SK-N-SH (cell line): ENCODE data around the gene FBLIM1. TPM values are rescaled to one million over a fixed set of nuclear protein-coding genes. Genes with fewer than 3 reads are reported as not detected.

Source experiments
- CTCF ChIA-PET: fragments of 300-600, 350-600 bp; formaldehyde crosslinking; extraction: SDS; loops from one replicate; lab custom pipeline; 2021; lab: Yijun Ruan, JAX
- POLR2A ChIA-PET: fragments of 350-600 bp; sonication (Branson Sonifier 250); formaldehyde crosslinking; extraction: SDS; loops from one replicate; lab custom pipeline; 2020; ENCODE audit warnings: antibody characterized with exemption, inconsistent platforms; lab: Yijun Ruan, JAX
- DNase-seq: peaks from one replicate; pipeline ENCODE4 v3.0.0; 2012
- H2AFZ ChIP-seq: fragments of 200-600 bp; sonication (generic); 2 replicates; pipeline ENCODE4 v1.8.1; 2016; ENCODE audit warnings: antibody characterized with exemption, mild to moderate bottlenecking, low read depth
- H3F3A ChIP-seq: fragments of 200-600 bp; sonication (generic); replicated peaks from 2 replicates; pipeline ENCODE3; 2016; ENCODE audit warnings: antibody characterized with exemption, mild to moderate bottlenecking; ENCODE audit not compliant: insufficient read depth
- H3K27ac ChIP-seq, 2 experiments: fragments of 200-500 bp in 1 of 2; fragments of 200-600 bp in 1 of 2; sonication (Bioruptor generic) in 1 of 2; sonication (generic), shearing (Covaris generic) in 1 of 2; 2 replicates each; pipeline versions ENCODE4 v1.5.1 to v1.6.1; 2014 to 2016; ENCODE audit warnings: low read depth in 2 of 2, inconsistent platforms in 1 of 2, low read length in 1 of 2, mild to moderate bottlenecking in 1 of 2, mixed read lengths in 1 of 2
- H3K27me3 ChIP-seq: fragments of 200-600 bp; sonication (generic), shearing (Covaris generic); 2 replicates; pipeline ENCODE4 v1.6.1; 2016; ENCODE audit warnings: mixed run types; ENCODE audit not compliant: insufficient read depth
- H3K36me3 ChIP-seq, 2 experiments: fragments of 200-500 bp in 1 of 2; fragments of 200-600 bp in 1 of 2; sonication (Bioruptor generic) in 1 of 2; sonication (generic) in 1 of 2; replicated peaks in 1 of 2; 2 replicates each; pipeline versions ENCODE3 to v1.5.1; 2014 to 2016; ENCODE audit warnings: low read length in 1 of 2, mild to moderate bottlenecking in 1 of 2; ENCODE audit not compliant: insufficient read depth in 2 of 2, control insufficient read depth in 1 of 2
- H3K4me1 ChIP-seq, 2 experiments: fragments of 200-500 bp in 1 of 2; fragments of 200-600 bp in 1 of 2; sonication (Bioruptor generic) in 1 of 2; sonication (generic), shearing (Covaris generic) in 1 of 2; 2 replicates each; pipeline versions ENCODE4 v1.5.1 to v1.6.1; 2014 to 2016; ENCODE audit warnings: low read depth in 1 of 2, low read length in 1 of 2, mixed run types in 1 of 2; ENCODE audit not compliant: insufficient read depth in 2 of 2, control insufficient read depth in 1 of 2
- H3K4me2 ChIP-seq: fragments of 200-600 bp; sonication (generic), shearing (Covaris generic); 2 replicates; pipeline ENCODE4 v1.6.1; 2017; ENCODE audit warnings: mixed run types
- H3K4me3 ChIP-seq, 2 experiments: fragments of 200-500 bp in 1 of 2; fragments of 200-600 bp in 1 of 2; sonication (Bioruptor generic) in 1 of 2; sonication (generic), shearing (Covaris generic) in 1 of 2; 2 replicates each; pipeline versions ENCODE4 v1.5.1 to v1.8.1; 2014 to 2016; ENCODE audit warnings: low read depth in 2 of 2, inconsistent platforms in 1 of 2, low read length in 1 of 2, mild to moderate bottlenecking in 1 of 2, mixed read lengths in 1 of 2, moderate library complexity in 1 of 2
- H3K79me2 ChIP-seq: fragments of 200-600 bp; sonication (generic); 2 replicates; pipeline ENCODE4 v1.8.1; 2017; ENCODE audit warnings: mild to moderate bottlenecking; ENCODE audit not compliant: insufficient read depth
- H3K9ac ChIP-seq: fragments of 200-600 bp; sonication (generic); 2 replicates; pipeline ENCODE4 v1.6.1; 2017; ENCODE audit warnings: mixed run types
- H3K9me2 ChIP-seq: fragments of 200-600 bp; sonication (generic); 2 replicates; pipeline ENCODE4 v1.6.1; 2017; ENCODE audit warnings: mixed run types
- H3K9me3 ChIP-seq: fragments of 200-600 bp; sonication (generic); 2 replicates; pipeline ENCODE4 v1.6.1; 2017; ENCODE audit warnings: mixed run types, mild to moderate bottlenecking, moderate library complexity
- H4K20me1 ChIP-seq: fragments of 200-600 bp; sonication (generic); 2 replicates; pipeline ENCODE4 v1.6.1; 2017; ENCODE audit warnings: mild to moderate bottlenecking, mixed run types; ENCODE audit not compliant: insufficient read depth
- CHD2 ChIP-seq: fragments of 150-350 bp; IDR thresholded peaks from 2 replicates; pipeline ENCODE4 v1.6.1; 2018; ENCODE audit warnings: low read length; ENCODE audit not compliant: partially characterized antibody
- ELF1 ChIP-seq: IDR thresholded peaks from 2 replicates; pipeline ENCODE4 v1.4.0; 2012
- EP300 ChIP-seq, 2 experiments: IDR thresholded peaks; 2 replicates each; pipeline versions ENCODE4 v1.4.0 to v1.6.1; 2012; ENCODE audit warnings: borderline replicate concordance in 1 of 2, low read depth in 1 of 2, low read length in 1 of 2
- FOSL2 ChIP-seq: IDR thresholded peaks from 2 replicates; pipeline ENCODE4 v1.4.0; 2012; ENCODE audit warnings: low read depth, mild to moderate bottlenecking, moderate library complexity, borderline replicate concordance
- FOXM1 ChIP-seq: IDR thresholded peaks from 2 replicates; pipeline ENCODE4 v1.4.0; 2012; ENCODE audit warnings: low read depth, mild to moderate bottlenecking
- NFIC ChIP-seq: IDR thresholded peaks from 2 replicates; pipeline ENCODE4 v1.4.0; 2012; ENCODE audit warnings: borderline replicate concordance
- RCOR1 ChIP-seq: fragments of 150-350 bp; IDR thresholded peaks from 2 replicates; pipeline ENCODE4 v1.6.1; 2017; ENCODE audit warnings: antibody characterized with exemption, low read length
- SIN3A ChIP-seq: IDR thresholded peaks from 2 replicates; pipeline ENCODE4 v1.6.1; 2012; ENCODE audit warnings: low read depth, mild to moderate bottlenecking, low read length, moderate library complexity, borderline replicate concordance
- WGBS: methylation state at CpG from one replicate; pipeline ENCODE4 v1.1.6; 2017; ENCODE audit warnings: low lambda C conversion rate; 5-methylcytosine and 5-hydroxymethylcytosine counted together
- polyA plus RNA-seq, 3 experiments: library from polyadenylated mRNA; depleted of rRNA; stranded (reverse); fragments of >200 nt; gene quantifications; 2 replicates each; pipeline ENCODE4 v1.2.3, GENCODE V29; 2012
- TF ChIP-seq, protein P1 (sequence below): IDR thresholded peaks from 2 replicates; pipeline ENCODE4; 2012
- TF ChIP-seq, protein P2 (sequence below): IDR thresholded peaks from 2 replicates; pipeline ENCODE4 v1.4.0; 2012; ENCODE audit warnings: low read depth

The FBLIM1 gene
- polyA plus RNA-seq, 1 of the 3 experiments (the other 2 are of a cell fraction), result 89.8 TPM

GRCh38 chr1:15747378-15747777 is 11.2 kb upstream of the FBLIM1 start:
- DNase-seq, result no peak
- Histone ChIP-seq H3K36me3 (no peaks in the 10 kb centered on the region), H2AFZ (no peak overlapping the region), H3K9me2 (no peaks in the 10 kb centered on the region), H3K27ac (no peak overlapping the region), H3K4me3 (no peak overlapping the region), H3K9me3 (no peaks in the 10 kb centered on the region), H4K20me1 (no peaks in the 10 kb centered on the region), H3K4me1 (peaks cover 10 to 24% of the 10 kb centered on the region in 2 experiments; a peak in 3 of 4 replicates), H3K9ac (no peak overlapping the region), H3K4me2 (no peak overlapping the region), H3K27me3 (no peaks in the 10 kb centered on the region), H3K79me2 (no peaks in the 10 kb centered on the region), H3F3A (peaks cover 5% of the 10 kb centered on the region)
- POLR2A ChIA-PET, result interaction anchor here (0.6 to 1.4 kb wide), 2 partner anchors 12 to 29 kb away, joined by 3 to 5 read pairs; no protein-coding TSS in a partner anchor
- TF ChIP-seq CHD2, result no peak
- CTCF ChIA-PET, result interaction anchor here (1.5 kb wide), 1 partner anchor 9 kb away, joined by 3 read pairs; no protein-coding TSS in a partner anchor
- WGBS, result 62% methylated on average over 5 of the region's 8 CpGs

DNA sequence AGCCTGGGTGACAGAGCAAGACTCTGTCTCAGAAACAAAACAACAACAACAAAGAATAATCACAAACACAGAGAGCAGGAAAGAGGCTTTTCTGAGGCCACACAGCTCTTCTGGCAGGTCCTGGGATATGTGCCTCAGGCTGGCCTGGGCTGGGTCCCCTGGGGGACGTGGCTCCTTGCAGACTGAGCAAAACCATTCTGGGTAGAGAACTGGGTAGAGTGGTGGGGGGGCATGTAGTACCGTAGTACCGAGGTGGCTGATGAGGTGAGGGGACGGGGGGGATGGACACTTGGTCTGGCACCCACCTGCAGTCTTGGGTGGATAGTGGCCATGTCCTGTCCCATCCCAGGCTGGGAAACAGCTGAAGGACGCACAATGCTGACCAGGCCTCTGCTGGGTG is 10.3 kb upstream of the FBLIM1 start:
- DNase-seq, result no peak
- TF ChIP-seq, protein P1, sequence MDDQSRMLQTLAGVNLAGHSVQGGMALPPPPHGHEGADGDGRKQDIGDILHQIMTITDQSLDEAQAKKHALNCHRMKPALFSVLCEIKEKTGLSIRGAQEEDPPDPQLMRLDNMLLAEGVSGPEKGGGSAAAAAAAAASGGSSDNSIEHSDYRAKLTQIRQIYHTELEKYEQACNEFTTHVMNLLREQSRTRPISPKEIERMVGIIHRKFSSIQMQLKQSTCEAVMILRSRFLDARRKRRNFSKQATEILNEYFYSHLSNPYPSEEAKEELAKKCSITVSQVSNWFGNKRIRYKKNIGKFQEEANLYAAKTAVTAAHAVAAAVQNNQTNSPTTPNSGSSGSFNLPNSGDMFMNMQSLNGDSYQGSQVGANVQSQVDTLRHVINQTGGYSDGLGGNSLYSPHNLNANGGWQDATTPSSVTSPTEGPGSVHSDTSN, result no peak
- TF ChIP-seq ELF1 (no peak), CHD2 (no peak)
- TF ChIP-seq, protein P2, sequence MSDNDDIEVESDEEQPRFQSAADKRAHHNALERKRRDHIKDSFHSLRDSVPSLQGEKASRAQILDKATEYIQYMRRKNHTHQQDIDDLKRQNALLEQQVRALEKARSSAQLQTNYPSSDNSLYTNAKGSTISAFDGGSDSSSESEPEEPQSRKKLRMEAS, result no peak
- TF ChIP-seq, all 33 proteins: peak for 0
- no peaks in the 10 kb centered on the region for H3K9me3 ChIP-seq
- POLR2A ChIA-PET, result interaction anchor here (1.4 kb wide), 1 partner anchor 11 kb away, joined by 5 read pairs; no protein-coding TSS in a partner anchor
- H4K20me1 ChIP-seq, result no peaks in the 10 kb centered on the region
- WGBS, result 97% methylated on average over 4 of the region's 5 CpGs
- peaks cover 10 to 24% of the 10 kb centered on the region in 2 experiments; a peak in 3 of 4 replicates for H3K4me1 ChIP-seq
- no peaks in the 10 kb centered on the region for H3K36me3 ChIP-seq
- H3K4me2 ChIP-seq, result no peak overlapping the region
- H2AFZ ChIP-seq, result no peak overlapping the region
- H3K79me2 ChIP-seq, result no peaks in the 10 kb centered on the region
- CTCF ChIA-PET, result interaction anchor here (1.5 kb wide), 1 partner anchor 10 kb away, joined by 3 read pairs; no protein-coding TSS in a partner anchor
- no peaks in the 10 kb centered on the region for H3K9me2 ChIP-seq
- H3K27me3 ChIP-seq, result no peaks in the 10 kb centered on the region
- no peak overlapping the region for H3K9ac ChIP-seq
- H3F3A ChIP-seq, result peaks cover 5% of the 10 kb centered on the region
- H3K4me3 ChIP-seq, result no peak overlapping the region
- H3K27ac ChIP-seq, result no peak overlapping the region

DNA sequence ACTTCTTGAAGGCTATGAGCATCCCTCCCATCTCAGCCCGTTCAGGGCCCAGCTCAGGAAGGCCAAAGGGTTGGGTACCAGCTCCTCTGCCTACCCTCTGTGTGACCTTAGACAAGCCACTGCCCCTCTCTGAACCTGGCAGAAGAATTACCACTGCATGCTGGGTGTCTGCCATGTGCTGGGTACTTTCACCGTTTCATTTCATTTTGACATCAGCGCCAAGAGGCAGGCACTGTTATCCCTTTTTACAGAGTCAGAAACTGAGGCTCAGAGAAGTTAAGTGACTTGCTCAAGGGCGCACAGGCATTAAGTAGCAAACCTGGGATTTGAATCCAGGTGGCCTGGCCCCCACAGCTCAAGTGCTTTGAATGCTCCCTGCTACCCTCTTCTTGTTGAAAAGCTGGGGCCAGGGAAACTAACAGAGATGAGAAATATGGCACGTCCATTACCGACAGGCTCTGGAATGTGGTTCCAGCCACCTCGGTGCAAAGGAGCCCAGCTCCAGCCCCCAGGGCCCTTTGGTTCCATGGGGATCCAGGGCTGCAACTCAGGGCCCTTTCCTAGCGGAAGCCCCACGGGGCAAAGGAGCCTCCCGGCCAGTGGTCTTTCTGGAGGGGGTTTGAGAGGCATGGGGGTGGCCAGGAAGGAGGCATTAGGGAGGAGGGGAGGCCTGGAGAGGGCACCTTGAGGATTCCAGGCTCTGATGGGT is 9.8 kb upstream of the FBLIM1 start:
- H3K27ac ChIP-seq, result peak overlapping the region; percentile 43 to 45; a peak in 3 of 4 replicates
- POLR2A ChIA-PET, result no interaction called here
- TF ChIP-seq RCOR1, result no peak
- TF ChIP-seq, protein P1, result no peak
- no peak for TF ChIP-seq CHD2
- TF ChIP-seq NFIC, result no peak
- no peak for TF ChIP-seq ELF1
- TF ChIP-seq FOXM1, result no peak
- no peak for TF ChIP-seq EP300 (IDR thresholded peaks at IDR 0.05; ENCODE audit: borderline replicate concordance in 1 of 2, low read depth in 1 of 2, low read length in 1 of 2)
- TF ChIP-seq FOSL2, result no peak
- TF ChIP-seq SIN3A, result no peak
- CTCF ChIA-PET, result interaction anchor here (1.0 to 1.5 kb wide), 3 partner anchors 9 to 43 kb away, joined by 3 read pairs; no protein-coding TSS in a partner anchor
- 95% methylated on average over 8 of the region's 10 CpGs for WGBS
- H3K4me1 ChIP-seq, result peaks cover 10 to 24% of the 10 kb centered on the region in 2 experiments; a peak in 3 of 4 replicates
- peak overlapping the region; percentile 93 for H2AFZ ChIP-seq
- no peaks in the 10 kb centered on the region for H3K36me3 ChIP-seq
- H3K9me2 ChIP-seq, result no peaks in the 10 kb centered on the region
- no peaks in the 10 kb centered on the region for H3K79me2 ChIP-seq
- no peaks in the 10 kb centered on the region for H3K9me3 ChIP-seq
- peak overlapping the region; percentile 59 for H3K4me2 ChIP-seq
- H3K4me3 ChIP-seq, result no peak overlapping the region
- H4K20me1 ChIP-seq, result no peaks in the 10 kb centered on the region
- H3K9ac ChIP-seq, result peak overlapping the region; percentile 42; the same call in 1 of the 2 replicates
- H3K27me3 ChIP-seq, result no peaks in the 10 kb centered on the region
- peaks cover 5% of the 10 kb centered on the region for H3F3A ChIP-seq
- no peak for DNase-seq
